Astrocyte (in vitro differentiated cells and primary cell): Measurements from ENCODE around the gene SLC25A21. TPM values are rescaled to one million over a fixed set of nuclear protein-coding genes. Genes with fewer than 3 reads are reported as not detected.

Source experiments
- DNase-seq: peaks from one replicate; pipeline ENCODE4 v3.0.0-alpha.2; 2010; ENCODE audit warnings: low read depth
- FAIRE-seq: peaks from 2 replicates; lab custom pipeline; 2011; peaks lifted over from hg19 to GRCh38; lab: Jason Lieb, UNC
- H2AFZ ChIP-seq: 2 replicates; pipeline ENCODE4 v1.6.0; 2012; ENCODE audit warnings: low read depth, low read length, inconsistent platforms
- H3K27ac ChIP-seq: 2 replicates; pipeline ENCODE4 v1.5.1; 2011; ENCODE audit warnings: low read depth, low read length, inconsistent platforms
- H3K27me3 ChIP-seq: 2 replicates; pipeline ENCODE4 v1.6.0; 2011; ENCODE audit warnings: low read length, inconsistent platforms; ENCODE audit not compliant: insufficient read depth
- H3K36me3 ChIP-seq: 2 replicates; pipeline ENCODE4 v1.5.1; 2011; ENCODE audit warnings: low read length, inconsistent platforms; ENCODE audit not compliant: insufficient read depth
- H3K4me1 ChIP-seq: 2 replicates; pipeline ENCODE4 v1.5.1; 2011; ENCODE audit warnings: low read length, inconsistent platforms; ENCODE audit not compliant: insufficient read depth
- H3K4me2 ChIP-seq: 2 replicates; pipeline ENCODE4 v1.6.0; 2012; ENCODE audit warnings: low read length, inconsistent platforms
- H3K4me3 ChIP-seq: 2 replicates; pipeline ENCODE4 v1.5.1; 2011; ENCODE audit warnings: low read depth, mild to moderate bottlenecking, low read length, inconsistent platforms; ENCODE audit not compliant: insufficient read depth
- H3K79me2 ChIP-seq: 2 replicates; pipeline ENCODE4 v1.6.0; 2012; ENCODE audit warnings: mild to moderate bottlenecking, low read length, inconsistent platforms; ENCODE audit not compliant: insufficient read depth
- H3K9ac ChIP-seq: 2 replicates; pipeline ENCODE4 v1.6.0; 2012; ENCODE audit warnings: mild to moderate bottlenecking, low read length, inconsistent platforms
- H3K9me3 ChIP-seq: 2 replicates; pipeline ENCODE4 v1.5.1; 2012; ENCODE audit warnings: low read depth, mild to moderate bottlenecking, low read length, inconsistent platforms; ENCODE audit not compliant: insufficient read depth
- H4K20me1 ChIP-seq: 2 replicates; pipeline ENCODE4 v1.6.0; 2012; ENCODE audit warnings: low read length, inconsistent platforms; ENCODE audit not compliant: insufficient read depth
- H3K27ac Mint-ChIP-seq: one replicate; pipeline ENCODE4 v1.8.0; 2021; ENCODE audit warnings: mild to moderate bottlenecking, mixed read lengths; ENCODE audit not compliant: unreplicated experiment
- H3K27me3 Mint-ChIP-seq: one replicate; pipeline ENCODE4 v1.8.0; 2021; ENCODE audit warnings: low read depth, mixed read lengths; ENCODE audit not compliant: unreplicated experiment
- H3K36me3 Mint-ChIP-seq: one replicate; pipeline ENCODE4 v1.8.0; 2021; ENCODE audit warnings: low read depth, mixed read lengths; ENCODE audit not compliant: unreplicated experiment
- H3K4me1 Mint-ChIP-seq: one replicate; pipeline ENCODE4 v1.8.0; 2021; ENCODE audit warnings: low read depth, mixed read lengths; ENCODE audit not compliant: unreplicated experiment
- H3K4me3 Mint-ChIP-seq: one replicate; pipeline ENCODE4 v1.8.0; 2021; ENCODE audit warnings: mild to moderate bottlenecking, moderate library complexity, mixed read lengths; ENCODE audit not compliant: unreplicated experiment
- H3K9me3 Mint-ChIP-seq: one replicate; pipeline ENCODE4 v1.8.0; 2021; ENCODE audit warnings: mild to moderate bottlenecking, mixed read lengths; ENCODE audit not compliant: unreplicated experiment
- CTCF ChIP-seq: IDR thresholded peaks from 2 replicates; pipeline ENCODE4 v1.5.1; 2011; ENCODE audit warnings: low read depth, mild to moderate bottlenecking, inconsistent platforms, low read length, moderate library complexity; ENCODE audit not compliant: insufficient read depth
- EZH2 ChIP-seq: IDR thresholded peaks from 2 replicates; pipeline ENCODE4 v1.6.1; 2012; ENCODE audit warnings: mild to moderate bottlenecking, low read length, inconsistent platforms; ENCODE audit not compliant: insufficient read depth
- total RNA-seq: library from RNA; stranded (reverse); gene quantifications from 2 replicates; pipeline ENCODE4 v1.2.1, GENCODE V29; 2021

SLC25A21 gene
- total RNA-seq, 1 donor from 2014 or later: 1.5 TPM

GRCh38 chr14:36931791-36932190, 240.6 kb downstream of the SLC25A21 start:
- H3K36me3 Mint-ChIP-seq: no peaks in the 10 kb centered on the region
- FAIRE-seq: no peak
- H3K4me3 Mint-ChIP-seq: no peak overlapping the region
- no peak overlapping the region for H3K27ac ChIP-seq
- TF ChIP-seq CTCF (no peak), EZH2 (no peak)
- no peaks in the 10 kb centered on the region for H3K27me3 Mint-ChIP-seq
- H3K27ac Mint-ChIP-seq: no peak overlapping the region
- H3K4me1 ChIP-seq: no peaks in the 10 kb centered on the region
- H3K9ac ChIP-seq: no peak overlapping the region
- H3K9me3 Mint-ChIP-seq: no peaks in the 10 kb centered on the region
- DNase-seq: no peak
- H3K27me3 ChIP-seq: no peaks in the 10 kb centered on the region
- no peaks in the 10 kb centered on the region for H3K79me2 ChIP-seq
- no peak overlapping the region for H3K4me2 ChIP-seq
- no peaks in the 10 kb centered on the region for H4K20me1 ChIP-seq
- no peaks in the 10 kb centered on the region for H3K36me3 ChIP-seq
- H3K9me3 ChIP-seq: no peaks in the 10 kb centered on the region
- H3K4me1 Mint-ChIP-seq: peaks cover 15% of the 10 kb centered on the region
- H2AFZ ChIP-seq: no peak overlapping the region
- no peak overlapping the region for H3K4me3 ChIP-seq

GRCh38 chr14:36928432-36928831, 244.0 kb downstream of the SLC25A21 start:
- no peaks in the 10 kb centered on the region for H3K9me3 Mint-ChIP-seq
- no peaks in the 10 kb centered on the region for H3K36me3 Mint-ChIP-seq
- H3K36me3 ChIP-seq: no peaks in the 10 kb centered on the region
- TF ChIP-seq EZH2 (no peak), CTCF (no peak)
- H2AFZ ChIP-seq: no peak overlapping the region
- no peaks in the 10 kb centered on the region for H3K9me3 ChIP-seq
- no peaks in the 10 kb centered on the region for H4K20me1 ChIP-seq
- FAIRE-seq: no peak
- no peaks in the 10 kb centered on the region for H3K27me3 ChIP-seq
- H3K4me3 ChIP-seq: no peak overlapping the region
- H3K4me1 ChIP-seq: no peaks in the 10 kb centered on the region
- no peak overlapping the region for H3K4me3 Mint-ChIP-seq
- no peak for DNase-seq
- no peak overlapping the region for H3K27ac ChIP-seq
- no peak overlapping the region for H3K4me2 ChIP-seq
- H3K27ac Mint-ChIP-seq: no peak overlapping the region
- no peak overlapping the region for H3K9ac ChIP-seq
- H3K79me2 ChIP-seq: no peaks in the 10 kb centered on the region
- peaks cover 2% of the 10 kb centered on the region for H3K4me1 Mint-ChIP-seq
- no peaks in the 10 kb centered on the region for H3K27me3 Mint-ChIP-seq

- Histone ChIP-seq H3K79me2 (no peaks in the 10 kb centered on the region), H3K36me3 (no peaks in the 10 kb centered on the region), H3K27ac (no peak overlapping the region), H3K4me3 (no peak overlapping the region), H3K27me3 (no peaks in the 10 kb centered on the region), H3K9ac (no peak overlapping the region), H2AFZ (no peak overlapping the region), H3K9me3 (no peaks in the 10 kb centered on the region), H3K4me2 (no peak overlapping the region), H3K4me1 (no peaks in the 10 kb centered on the region), H4K20me1 (no peaks in the 10 kb centered on the region)
- Mint-ChIP-seq H3K36me3 (no peaks in the 10 kb centered on the region), H3K4me1 (no peaks in the 10 kb centered on the region), H3K27ac (no peak overlapping the region), H3K4me3 (no peak overlapping the region), H3K9me3 (no peaks in the 10 kb centered on the region), H3K27me3 (peaks cover 3% of the 10 kb centered on the region)
- TF ChIP-seq CTCF (no peak), EZH2 (no peak)
- FAIRE-seq (no peak), DNase-seq (no peak)
Measured at GRCh38 chr14:36925094-36925493, 247.3 kb downstream of the SLC25A21 start.
